Natural killer cell (primary cell): ENCODE results near the gene AKAP13. TPM values are rescaled to one million over a fixed set of nuclear protein-coding genes. Genes with fewer than 3 reads are reported as not detected.

Experiments
- ATAC-seq, 3 donors: fragments of 150-1000 bp in 2 of 3; fragments of 200-7000 bp in 1 of 3; cut with Tn5 transposase; 1 replicate in 1 of 3; 2 replicates in 2 of 3; pipeline ENCODE4 v1.10.0; 2021; ENCODE audit warnings: mild to moderate bottlenecking in 2 of 3, moderate library complexity in 2 of 3
- DNase-seq, 2 donors: peaks; one replicate each; pipeline versions ENCODE4 v3.0.0 to v3.0.0-alpha.2; 2013 to 2021; ENCODE audit warnings: mixed read lengths in 1 of 2
- H3K27ac ChIP-seq: one replicate; pipeline ENCODE4 v1.5.1; 2013; ENCODE audit warnings: mild to moderate bottlenecking, low read length
- H3K27me3 ChIP-seq: one replicate; pipeline ENCODE4 v1.6.1; 2013; ENCODE audit warnings: low read length; ENCODE audit not compliant: control insufficient read depth, insufficient read depth
- H3K36me3 ChIP-seq: one replicate; pipeline ENCODE4 v1.6.1; 2013; ENCODE audit warnings: low read length; ENCODE audit not compliant: control insufficient read depth, insufficient read depth
- H3K4me1 ChIP-seq: one replicate; pipeline ENCODE4 v1.6.1; 2013; ENCODE audit warnings: low read length; ENCODE audit not compliant: control insufficient read depth, insufficient read depth
- H3K4me3 ChIP-seq: one replicate; pipeline ENCODE4 v1.5.1; 2013; ENCODE audit warnings: low read length
- H3K9me3 ChIP-seq: one replicate; pipeline ENCODE4 v1.6.1; 2013; ENCODE audit warnings: low read length; ENCODE audit not compliant: control insufficient read depth, insufficient read depth
- H3K27ac Mint-ChIP-seq, 2 donors: one replicate each; pipeline ENCODE4 v1.8.0; 2022; ENCODE audit warnings: mild to moderate bottlenecking in 2 of 2, mixed read lengths in 2 of 2, moderate library complexity in 1 of 2
- H3K27me3 Mint-ChIP-seq, 2 donors: one replicate each; pipeline ENCODE4 v1.8.0; 2022; ENCODE audit warnings: low read depth in 2 of 2, mixed read lengths in 2 of 2
- H3K36me3 Mint-ChIP-seq: one replicate; pipeline ENCODE4 v1.8.0; 2022; ENCODE audit warnings: mixed read lengths
- H3K4me1 Mint-ChIP-seq, 2 donors: one replicate each; pipeline ENCODE4 v1.8.0; 2022; ENCODE audit warnings: mixed read lengths in 2 of 2
- H3K4me3 Mint-ChIP-seq: one replicate; pipeline ENCODE4 v1.8.0; 2022; ENCODE audit warnings: mild to moderate bottlenecking, moderate library complexity, mixed read lengths
- H3K9me3 Mint-ChIP-seq, 2 donors: one replicate each; pipeline ENCODE4 v1.8.0; 2022; ENCODE audit warnings: mixed read lengths in 2 of 2
- CTCF ChIP-seq: fragments of 200-600 bp; IDR thresholded peaks from one replicate; pipeline ENCODE4 v1.8.0; 2022; ENCODE audit warnings: antibody characterized with exemption
- WGBS: methylation state at CpG from one replicate; pipeline ENCODE4 v1.1.7; 2013; ENCODE audit warnings: missing lambda C conversion rate; ENCODE audit not compliant: insufficient coverage; 5-methylcytosine and 5-hydroxymethylcytosine counted together
- intact Hi-C: fragments of 100-400 bp; cut with micrococcal nuclease; formaldehyde crosslinking; loops from one replicate; pipeline ENCODE4 v1.14.2; 2022
- total RNA-seq, 4 donors: library from RNA; stranded (reverse); fragments of 120-200 nt in 1 of 4; gene quantifications; one replicate each; pipeline versions ENCODE4 v1.2.3 to v1.2.4, GENCODE V29; 2013 to 2022

AKAP13 gene
- total RNA-seq, 3 donors from 2014 or later (not counting 1 experiment from before 2014, with no cell fraction given) = 573 to 661 (median 647) TPM

- H3K27ac Mint-ChIP-seq = peak overlapping the region in 1 of 2 donors; percentile 59
- H3K4me1 ChIP-seq = no peaks in the 10 kb centered on the region
- no peaks in the 10 kb centered on the region for H3K36me3 Mint-ChIP-seq
- DNase-seq = no peak
- H3K27me3 Mint-ChIP-seq = no peaks in the 10 kb centered on the region
- intact Hi-C loops = loop anchor here (5.0 kb wide), 1 partner anchor 218 kb away; no protein-coding TSS in a partner anchor
- TF ChIP-seq CTCF = no peak
- H3K27me3 ChIP-seq = no peaks in the 10 kb centered on the region
- H3K27ac ChIP-seq = no peak overlapping the region
- WGBS = 40% methylated on average over 1 of the region's 1 CpG
- H3K4me3 Mint-ChIP-seq = no peak overlapping the region
- no peaks in the 10 kb centered on the region for H3K9me3 ChIP-seq
- H3K4me3 ChIP-seq = no peak overlapping the region
- H3K36me3 ChIP-seq = no peaks in the 10 kb centered on the region
- no peaks in the 10 kb centered on the region for H3K9me3 Mint-ChIP-seq
- peaks cover 21 to 27% of the 10 kb centered on the region in 2 donors for H3K4me1 Mint-ChIP-seq
- no peak for ATAC-seq
Observed at GRCh38 chr15:85488997-85489396, 108.6 kb downstream of the AKAP13 start.

GRCh38 chr15:85489773-85490493 is 109.5 kb downstream of the AKAP13 start:
- H3K27me3 ChIP-seq = no peaks in the 10 kb centered on the region
- H3K36me3 ChIP-seq = no peaks in the 10 kb centered on the region
- no peak overlapping the region for H3K4me3 ChIP-seq
- DNase-seq (no peak), ATAC-seq (no peak)
- WGBS = 77% methylated on average over 3 of the region's 3 CpGs
- H3K4me3 Mint-ChIP-seq = no peak overlapping the region
- TF ChIP-seq CTCF = no peak
- no peaks in the 10 kb centered on the region for H3K36me3 Mint-ChIP-seq
- H3K4me1 Mint-ChIP-seq = peaks cover 27 to 34% of the 10 kb centered on the region in 2 donors
- intact Hi-C loops = loop anchor here (5.0 kb wide), 2 partner anchors 92 to 217 kb away; no protein-coding TSS in a partner anchor
- H3K27ac Mint-ChIP-seq = no peak overlapping the region
- H3K4me1 ChIP-seq = no peaks in the 10 kb centered on the region
- no peak overlapping the region for H3K27ac ChIP-seq
- no peaks in the 10 kb centered on the region for H3K27me3 Mint-ChIP-seq
- no peaks in the 10 kb centered on the region for H3K9me3 Mint-ChIP-seq
- no peaks in the 10 kb centered on the region for H3K9me3 ChIP-seq

- Histone ChIP-seq H3K9me3 (no peaks in the 10 kb centered on the region), H3K27ac (no peak overlapping the region), H3K27me3 (no peaks in the 10 kb centered on the region), H3K4me1 (no peaks in the 10 kb centered on the region), H3K36me3 (no peaks in the 10 kb centered on the region), H3K4me3 (no peak overlapping the region)
- no peak overlapping the region for H3K27ac Mint-ChIP-seq
- H3K4me1 Mint-ChIP-seq = peaks cover 27 to 34% of the 10 kb centered on the region in 2 donors
- DNase-seq (no peak), ATAC-seq (no peak)
- WGBS = 92% methylated on average over 1 of the region's 1 CpG
- TF ChIP-seq CTCF = no peak
- no peaks in the 10 kb centered on the region for H3K27me3 Mint-ChIP-seq
- no peak overlapping the region for H3K4me3 Mint-ChIP-seq
- intact Hi-C loops = loop anchor here (5.0 kb wide), 1 partner anchor 91 kb away; no protein-coding TSS in a partner anchor
- no peaks in the 10 kb centered on the region for H3K36me3 Mint-ChIP-seq
- no peaks in the 10 kb centered on the region for H3K9me3 Mint-ChIP-seq
Observed at GRCh38 chr15:85490856-85491255, 110.5 kb downstream of the AKAP13 start.
